ENCODE data around the gene ICOS. TPM values are rescaled to one million over a fixed set of nuclear protein-coding genes. Genes with fewer than 3 reads are reported as not detected.

ICOS gene
- polyA plus RNA-seq (2012; ENCODE audit: insufficient read depth, insufficient read length, low read depth): not detected

GRCh38 chr2:203936535-203936934 is at the start of gene ICOS:
Gene ICOS (plus strand): TSS chr2:203936763. CDS start chr2:203936815, 52 bp downstream.
- TF ChIP-seq CTCF (IDR thresholded peaks at IDR 0.05; ENCODE audit: low read depth, low read length): no peak
- H3K36me3 ChIP-seq: no peaks in the 10 kb centered on the region
- no peaks in the 10 kb centered on the region for H3K27me3 ChIP-seq
- H3K4me3 ChIP-seq (ENCODE audit: low read depth, low read length): no peak within 1 kb of the TSS
- no peaks in the 10 kb centered on the region for H3K9me3 ChIP-seq
- no peaks in the 10 kb centered on the region for H3K4me1 ChIP-seq
- DNase-seq: no peak

GRCh38 chr2:203887677-203888076 is 48.9 kb upstream of the ICOS start:
- no peaks in the 10 kb centered on the region for H3K9me3 ChIP-seq
- H3K27me3 ChIP-seq: no peaks in the 10 kb centered on the region
- H3K4me3 ChIP-seq (ENCODE audit: low read depth, low read length): no peak overlapping the region
- H3K4me1 ChIP-seq: no peaks in the 10 kb centered on the region
- H3K36me3 ChIP-seq: no peaks in the 10 kb centered on the region
- TF ChIP-seq CTCF (IDR thresholded peaks at IDR 0.05; ENCODE audit: low read depth, low read length): no peak
- no peak for DNase-seq

- no peak overlapping the region for H3K4me3 ChIP-seq (ENCODE audit: low read depth, low read length)
- H3K36me3 ChIP-seq: no peaks in the 10 kb centered on the region
- H3K4me1 ChIP-seq: no peaks in the 10 kb centered on the region
- no peak for DNase-seq
- H3K9me3 ChIP-seq: no peaks in the 10 kb centered on the region
- no peaks in the 10 kb centered on the region for H3K27me3 ChIP-seq
- no peak for TF ChIP-seq CTCF (IDR thresholded peaks at IDR 0.05; ENCODE audit: low read depth, low read length)
These were observed 47.0 kb upstream of the ICOS start for GRCh38 chr2:203889542-203889941.

GRCh38 chr2:203889944-203890343 is 46.6 kb upstream of the ICOS start:
- no peak for TF ChIP-seq CTCF (IDR thresholded peaks at IDR 0.05; ENCODE audit: low read depth, low read length)
- no peak overlapping the region for H3K4me3 ChIP-seq (ENCODE audit: low read depth, low read length)
- no peaks in the 10 kb centered on the region for H3K9me3 ChIP-seq
- no peaks in the 10 kb centered on the region for H3K27me3 ChIP-seq
- no peak for DNase-seq
- H3K4me1 ChIP-seq: no peaks in the 10 kb centered on the region
- no peaks in the 10 kb centered on the region for H3K36me3 ChIP-seq

GRCh38 chr2:203890733-203891132 is 45.8 kb upstream of the ICOS start:
- no peak for TF ChIP-seq CTCF (IDR thresholded peaks at IDR 0.05; ENCODE audit: low read depth, low read length)
- Histone ChIP-seq H3K4me1 (no peaks in the 10 kb centered on the region), H3K4me3 (ENCODE audit: low read depth, low read length) (no peak overlapping the region), H3K36me3 (no peaks in the 10 kb centered on the region), H3K27me3 (no peaks in the 10 kb centered on the region), H3K9me3 (no peaks in the 10 kb centered on the region)
- DNase-seq: no peak

GRCh38 chr2:203891474-203891873 is 45.1 kb upstream of the ICOS start:
- Histone ChIP-seq H3K27me3 (no peaks in the 10 kb centered on the region), H3K36me3 (no peaks in the 10 kb centered on the region), H3K4me1 (no peaks in the 10 kb centered on the region), H3K9me3 (no peaks in the 10 kb centered on the region), H3K4me3 (ENCODE audit: low read depth, low read length) (no peak overlapping the region)
- TF ChIP-seq CTCF (IDR thresholded peaks at IDR 0.05; ENCODE audit: low read depth, low read length): no peak
- no peak for DNase-seq

Measured in BE2C (cell line).